HG03469 (cell line): ENCODE measurements around the gene NRBF2.

Experiments
- ATAC-seq: cut with Tn5 transposase; IDR thresholded peaks from one replicate; pipeline ENCODE4 v1.9.1; 2021; ENCODE audit warnings: mild to moderate bottlenecking, moderate library complexity, moderate number of reproducible peaks; ENCODE audit not compliant: unreplicated experiment

NRBF2 gene

GRCh38 chr10:63157845-63158624 lies 24.9 kb downstream of the NRBF2 start:
- peak; percentile 56 for ATAC-seq

- no peak for ATAC-seq
Observed at GRCh38 chr10:63161592-63161991, 28.5 kb downstream of the NRBF2 start.

GRCh38 chr10:63164166-63164623 lies 31.1 kb downstream of the NRBF2 start:
- ATAC-seq = no peak

DNA sequence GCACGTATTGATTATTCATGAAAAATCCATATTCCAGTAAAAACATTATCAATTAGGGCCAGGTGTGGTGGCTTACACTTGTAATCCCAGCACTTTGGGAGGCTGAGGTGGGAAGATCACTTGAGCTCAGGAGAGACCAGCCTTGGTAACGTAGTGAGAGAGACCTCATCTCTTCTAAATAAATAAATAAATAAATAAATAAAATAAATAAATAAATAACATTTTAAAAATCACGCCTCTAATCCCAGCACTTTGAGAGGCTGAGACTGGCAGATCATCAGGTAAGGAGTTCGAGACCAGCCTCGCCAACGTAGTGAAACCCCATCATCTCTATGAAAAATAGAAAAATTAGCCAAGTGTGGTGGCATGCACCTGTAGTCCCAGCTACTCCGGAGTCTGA lies 32.1 kb downstream of the NRBF2 start:
- ATAC-seq = no peak

- ATAC-seq = peak; percentile 53
Observed at GRCh38 chr10:63166742-63167258, 33.7 kb downstream of the NRBF2 start.

- ATAC-seq = no peak
Observed at GRCh38 chr10:63168821-63169462, 35.8 kb downstream of the NRBF2 start.

GRCh38 chr10:63169624-63170023 lies 36.5 kb downstream of the NRBF2 start:
- no peak for ATAC-seq

GRCh38 chr10:63171255-63171855 lies 38.2 kb downstream of the NRBF2 start:
- ATAC-seq = no peak

DNA sequence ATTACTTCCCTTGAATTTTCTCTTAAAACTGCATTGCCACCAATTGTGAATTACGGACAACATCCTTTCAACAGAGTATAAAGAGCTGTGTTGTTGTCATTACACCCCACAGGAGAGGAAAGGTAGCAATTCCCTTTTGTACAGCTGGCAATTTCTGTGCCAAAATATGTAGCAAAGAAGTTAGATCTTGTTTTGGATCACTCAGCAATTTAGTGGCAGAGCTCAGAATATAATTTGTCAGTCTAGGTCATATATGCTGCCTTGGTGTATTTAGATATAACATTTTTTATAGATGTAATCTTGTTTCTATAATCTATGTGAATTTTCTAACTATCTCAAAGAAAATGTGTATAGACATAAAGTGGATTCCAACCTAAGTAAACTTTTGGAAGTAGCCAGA lies 38.8 kb downstream of the NRBF2 start:
- ATAC-seq = no peak

- peak; percentile 99 for ATAC-seq
Observed at GRCh38 chr10:63173468-63174232, 40.5 kb downstream of the NRBF2 start.

GRCh38 chr10:63175534-63175933 lies 42.4 kb downstream of the NRBF2 start:
- ATAC-seq = no peak

- ATAC-seq = no peak
Observed at GRCh38 chr10:63192826-63193225, 59.7 kb downstream of the NRBF2 start.

DNA sequence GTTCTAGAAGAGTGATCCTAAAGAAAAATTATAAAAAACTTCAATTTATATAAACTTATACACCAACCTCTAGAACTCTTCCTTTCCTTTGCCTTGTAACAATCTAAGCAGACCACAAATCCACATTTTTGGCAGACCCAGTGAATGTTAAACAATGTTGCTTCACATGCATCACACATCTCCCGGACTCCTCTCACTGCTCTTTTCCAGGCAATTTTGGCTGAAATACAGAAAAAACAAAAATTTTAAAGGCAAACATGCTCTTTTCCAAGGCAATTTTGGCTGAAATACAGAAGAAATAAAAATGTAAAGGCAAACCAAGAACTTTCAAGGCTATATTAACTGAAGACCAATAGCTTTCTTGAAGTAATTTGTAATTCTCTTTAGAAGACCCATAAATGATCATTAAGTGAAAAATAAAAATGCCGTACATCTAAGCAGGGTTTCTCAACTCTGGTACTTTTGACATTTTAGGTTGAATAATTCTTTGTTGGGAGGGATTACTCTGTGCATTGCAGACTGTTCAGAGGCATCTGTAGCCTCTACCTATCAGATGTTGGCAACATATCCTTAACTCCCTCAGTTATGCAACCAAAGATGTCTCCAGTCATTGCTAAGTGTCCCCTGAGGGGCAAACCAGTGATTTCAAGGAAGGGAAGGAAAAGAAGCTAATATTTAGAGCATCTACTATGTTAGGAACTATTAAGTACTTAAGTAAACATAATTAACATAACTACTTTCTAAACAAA lies 64.4 kb downstream of the NRBF2 start:
- ATAC-seq = no peak

DNA sequence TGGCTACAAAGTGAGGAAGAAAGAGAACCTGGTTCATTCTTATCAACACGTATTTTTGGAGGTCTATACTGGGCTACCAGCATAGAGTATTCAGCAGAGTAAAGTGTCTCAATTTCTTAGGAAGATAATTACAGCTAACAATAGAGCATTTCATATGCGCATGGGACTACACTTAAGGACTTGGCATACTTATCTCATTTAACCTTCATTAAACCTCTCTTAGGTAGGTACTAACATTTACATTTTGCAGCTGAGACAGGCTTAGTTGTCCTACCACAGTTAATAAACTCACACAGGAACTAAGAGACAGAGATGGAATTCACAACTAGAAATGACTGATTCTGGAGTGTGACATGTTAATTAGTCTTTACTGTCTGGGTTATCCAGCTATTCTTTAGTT lies 66.6 kb downstream of the NRBF2 start:
- ATAC-seq = no peak

- ATAC-seq = no peak
Observed at GRCh38 chr10:63200431-63200830, 67.3 kb downstream of the NRBF2 start.

- ATAC-seq = no peak
Observed at GRCh38 chr10:63201118-63201517, 68.0 kb downstream of the NRBF2 start.
